GM21515 (cell line): ENCODE measurements around the gene NFYA.

ENCODE experiments used
- ATAC-seq: cut with Tn5 transposase; IDR thresholded peaks from one replicate; pipeline ENCODE4 v1.9.1; 2021; ENCODE audit not compliant: unreplicated experiment

NFYA gene

DNA sequence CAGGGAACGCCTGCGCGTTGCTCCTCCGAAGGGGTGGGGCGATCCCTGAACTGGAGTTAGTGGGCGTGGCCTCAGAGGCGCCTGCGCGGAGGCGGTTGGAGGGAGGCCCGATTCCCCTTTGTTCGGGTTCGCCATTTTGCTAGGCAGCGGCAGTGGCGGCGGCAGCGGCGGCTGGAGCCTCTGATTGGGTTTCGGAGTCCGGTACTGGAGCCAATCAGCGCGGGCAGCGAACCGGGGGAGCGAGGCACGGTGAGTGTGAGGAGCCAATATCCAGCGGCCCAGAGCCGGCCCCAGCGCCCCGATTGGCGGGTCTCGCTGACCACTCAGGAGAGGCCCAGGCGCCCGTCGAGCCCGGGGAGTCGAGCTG lies at the start of gene NFYA:
Gene NFYA (plus strand): TSS at position 139 of the 367 bp plus-strand sequence. CDS start 6,116 bp downstream, outside the sequence.
- peak; percentile 60 for ATAC-seq

GRCh38 chr6:41023114-41023513 lies 49.7 kb upstream of the NFYA start:
- ATAC-seq, result no peak

- ATAC-seq, result no peak
Observed at GRCh38 chr6:41025966-41026530, 46.7 kb upstream of the NFYA start.

DNA sequence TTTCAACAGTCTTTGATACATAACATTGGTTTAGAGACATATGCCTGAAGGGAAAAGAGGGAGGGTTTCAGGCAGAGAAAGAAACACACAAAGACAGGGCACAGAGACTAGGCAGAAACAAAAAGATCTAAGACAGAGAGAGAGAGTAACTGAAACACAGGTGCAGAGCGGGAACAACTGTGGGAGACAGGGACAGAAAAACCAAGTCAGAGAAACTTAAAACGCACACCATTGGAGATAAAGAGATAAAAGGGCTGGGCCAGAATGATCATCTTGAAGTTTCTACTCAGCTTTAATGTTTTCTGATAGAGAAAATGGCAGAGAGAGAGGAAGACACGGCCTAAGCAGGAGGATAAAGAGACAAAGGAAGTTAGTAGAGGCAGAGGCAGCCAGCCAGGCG lies 45.5 kb upstream of the NFYA start:
- ATAC-seq, result no peak

- peak; percentile 90 for ATAC-seq
Observed at GRCh38 chr6:41027799-41028560, 44.8 kb upstream of the NFYA start.

- peak; percentile 34 for ATAC-seq
Observed at GRCh38 chr6:41028561-41029412, 44.0 kb upstream of the NFYA start.

DNA sequence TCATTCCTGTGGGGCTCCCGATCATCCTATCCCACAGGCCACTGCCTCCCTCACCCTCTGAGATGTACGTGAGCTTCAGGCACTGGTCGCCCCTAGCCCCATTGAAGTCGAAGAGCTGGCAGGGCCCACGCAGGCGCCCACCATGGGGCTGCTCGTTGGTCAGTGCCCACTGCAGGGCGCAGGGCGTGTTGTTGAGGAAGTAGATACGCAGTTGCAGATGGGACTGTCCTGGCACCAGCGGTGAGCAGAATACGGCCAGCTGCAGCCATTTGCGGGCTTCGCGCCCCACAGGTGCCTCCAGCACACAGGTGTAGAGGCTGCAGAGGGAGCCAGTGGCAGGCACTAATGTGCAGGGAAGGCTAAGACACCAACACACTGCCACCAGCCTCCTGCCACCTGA lies 39.9 kb upstream of the NFYA start:
- no peak for ATAC-seq

DNA sequence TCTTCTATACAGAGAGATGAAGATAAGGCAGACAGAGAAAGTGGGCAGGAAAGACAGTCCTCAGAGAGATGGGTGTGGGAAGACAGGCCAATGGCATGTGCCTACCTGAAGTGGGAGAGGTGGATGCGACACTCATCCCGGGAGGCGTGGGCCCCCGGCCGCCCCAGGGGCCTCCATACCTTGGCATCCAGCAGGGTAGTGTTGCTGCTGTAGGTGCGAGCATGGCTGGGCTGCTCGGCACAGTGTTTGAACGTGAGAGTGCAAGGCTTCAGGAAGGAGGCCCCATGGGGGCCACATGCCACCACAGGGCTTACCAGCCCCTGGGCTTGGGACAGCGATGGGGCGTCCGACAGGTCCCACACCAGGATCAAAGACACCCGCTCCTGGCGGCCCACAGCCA lies 39.0 kb upstream of the NFYA start:
- ATAC-seq, result no peak

- ATAC-seq, result no peak
Observed at GRCh38 chr6:41036186-41036585, 36.6 kb upstream of the NFYA start.

GRCh38 chr6:41036601-41037000 lies 36.2 kb upstream of the NFYA start:
- ATAC-seq, result no peak

- no peak for ATAC-seq
Observed at GRCh38 chr6:41037107-41037900, 35.5 kb upstream of the NFYA start.

DNA sequence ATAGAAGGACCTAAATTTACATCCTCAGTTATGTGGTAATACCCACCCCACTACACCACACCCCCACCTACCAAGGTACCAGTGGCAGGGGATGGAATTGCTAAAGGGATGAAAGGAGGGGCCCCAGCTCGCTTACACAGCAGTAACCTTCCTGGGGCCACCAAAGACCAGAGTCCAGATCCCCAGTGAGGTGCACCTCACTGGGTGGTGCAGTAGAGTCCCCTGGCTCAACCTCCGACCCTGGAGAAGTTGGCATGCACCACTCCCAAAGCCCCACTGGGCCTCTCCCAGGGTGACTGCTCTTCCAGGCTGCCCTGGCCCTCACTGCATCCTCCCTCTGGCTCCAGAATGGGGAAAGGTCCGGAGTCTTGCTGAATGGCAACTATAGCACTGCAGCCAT lies 34.6 kb upstream of the NFYA start:
- no peak for ATAC-seq

GRCh38 chr6:41039060-41039998 lies 33.4 kb upstream of the NFYA start, which contains the start of gene UNC5CL:
Gene UNC5CL, minus strand, starts transcription at chr6:41039221. Its CDS starts 4,147 bp downstream, at chr6:41035074.
- ATAC-seq, result no peak

- ATAC-seq, result no peak
Observed at GRCh38 chr6:41040101-41040939, 32.5 kb upstream of the NFYA start.

DNA sequence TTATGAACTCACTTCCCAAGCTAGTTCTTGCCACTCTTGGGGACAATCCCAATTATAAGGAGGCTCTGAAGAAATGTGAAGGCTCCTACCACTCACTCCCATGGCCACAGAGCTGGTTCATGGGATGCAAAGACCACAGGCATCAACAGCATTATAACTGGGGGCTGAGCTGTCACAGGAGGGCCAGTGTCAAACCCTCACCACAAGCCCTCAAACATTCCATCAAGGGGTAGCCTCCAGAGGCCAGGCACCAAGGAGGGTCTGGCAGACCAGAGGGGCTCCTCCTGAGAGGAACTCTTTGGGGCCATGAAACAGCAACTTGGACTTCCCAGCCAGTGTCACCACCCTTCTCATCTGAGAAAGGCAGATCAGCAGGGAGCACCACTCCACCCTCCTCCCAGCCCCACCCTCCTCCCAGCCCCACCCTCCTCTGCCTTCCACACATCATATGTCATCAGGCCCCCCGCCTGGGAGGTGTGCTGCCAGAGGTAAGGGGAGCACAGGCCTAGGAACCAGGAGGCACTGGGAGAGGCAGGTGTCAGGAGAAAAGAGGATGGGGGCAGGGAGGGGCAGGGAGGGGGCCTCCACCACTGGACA lies 31.7 kb upstream of the NFYA start:
- ATAC-seq, result no peak

DNA sequence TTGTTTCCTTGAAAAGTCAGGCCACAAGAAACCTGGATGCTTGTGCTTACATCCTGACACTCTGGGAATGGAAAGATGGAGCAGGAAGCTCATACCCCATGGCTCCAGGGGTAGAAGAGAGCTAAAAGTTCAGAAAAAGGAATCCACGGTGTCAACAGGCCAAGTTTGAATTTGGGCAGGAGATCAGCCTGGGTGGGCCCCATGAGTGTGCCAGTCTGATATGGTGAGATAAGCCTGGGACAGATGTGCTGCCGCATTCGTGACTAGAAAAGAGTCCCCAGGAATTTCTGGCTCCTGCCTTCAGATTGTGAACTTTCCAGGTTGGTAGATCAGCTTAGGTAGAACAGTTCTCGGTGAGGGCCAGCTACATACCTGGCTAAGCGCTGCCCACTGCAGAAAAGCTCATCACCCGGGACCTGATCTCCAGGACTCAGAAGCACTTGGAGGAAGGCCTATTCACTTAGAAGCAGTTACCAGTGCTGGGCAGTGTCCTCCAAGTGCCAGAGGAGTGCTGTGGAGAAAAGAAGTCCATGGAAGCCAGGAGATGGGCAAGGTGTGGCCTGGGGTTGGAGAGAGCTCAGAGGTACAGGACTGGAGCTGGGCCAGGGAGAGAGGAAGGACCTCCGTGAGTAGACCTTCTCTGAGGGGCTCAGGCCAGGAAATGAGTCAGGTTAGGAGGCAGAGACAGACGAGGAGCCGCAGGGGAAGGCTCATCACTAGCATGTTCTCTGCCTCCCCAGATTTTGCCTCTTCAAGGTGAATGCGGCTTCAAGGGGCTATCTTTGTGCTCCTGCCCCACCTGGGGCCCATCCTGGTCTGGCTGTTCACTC lies 30.3 kb upstream of the NFYA start, which contains the start of gene TSPO2:
Gene TSPO2 (plus strand): TSS at position 242 of the 830 bp plus-strand sequence. CDS start 519 bp downstream, at position 761.
- ATAC-seq, result no peak

DNA sequence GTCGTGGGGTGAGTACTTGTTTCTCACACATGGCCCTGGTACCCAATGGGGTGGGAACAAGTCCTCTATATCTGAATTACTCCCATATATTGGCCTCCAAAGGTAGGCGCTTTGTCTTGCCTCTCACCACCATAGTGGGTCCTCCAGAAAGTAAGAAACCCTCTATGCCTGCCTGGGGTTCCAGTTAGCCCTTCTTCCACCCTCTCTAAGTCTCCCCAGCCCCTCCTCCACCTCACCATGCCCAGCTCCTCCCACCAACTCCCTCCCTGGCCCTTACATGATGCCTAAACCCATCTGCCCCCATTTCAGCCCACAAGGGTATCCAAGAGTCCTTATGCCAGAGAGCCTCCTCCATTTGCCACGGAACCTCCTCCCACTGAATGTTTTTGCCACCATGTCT lies 29.6 kb upstream of the NFYA start:
- no peak for ATAC-seq

GRCh38 chr6:41045664-41046063 lies 27.1 kb upstream of the NFYA start:
- ATAC-seq, result no peak
